HPDE6-E6E7 (cell line): Measurements from ENCODE around the gene SGK1.
"Not testable (repeated sequence)": the region's sequence is repeated elsewhere in the genome, so short reads cannot be mapped to it uniquely, and the experiment has no call there.

Experiments
- DNase-seq: peaks from one replicate; pipeline ENCODE4 v3.0.0; 2011; ENCODE audit warnings: missing footprints; ENCODE audit errors: extremely low spot score

SGK1 gene

GRCh38 chr6:134304381-134304780, 13.5 kb downstream of the SGK1 start:
- DNase-seq, result not testable (repeated sequence)

GRCh38 chr6:134303891-134304290, 14.0 kb downstream of the SGK1 start:
- no peak for DNase-seq

- no peak for DNase-seq
Measured at GRCh38 chr6:134299236-134299635, 18.7 kb downstream of the SGK1 start.

- DNase-seq, result no peak
Measured at GRCh38 chr6:134296762-134297161, 21.1 kb downstream of the SGK1 start.

GRCh38 chr6:134295953-134296553, 21.9 kb downstream of the SGK1 start:
- DNase-seq, result peak; percentile 56

GRCh38 chr6:134293659-134294161, 24.2 kb downstream of the SGK1 start:
- no peak for DNase-seq

GRCh38 chr6:134291156-134291555, 26.8 kb downstream of the SGK1 start:
- no peak for DNase-seq

GRCh38 chr6:134289204-134289575, 28.7 kb downstream of the SGK1 start:
- DNase-seq, result no peak

GRCh38 chr6:134288538-134289203, 29.2 kb downstream of the SGK1 start:
- peak; percentile 47 for DNase-seq

GRCh38 chr6:134287859-134288537, 29.9 kb downstream of the SGK1 start:
- DNase-seq, result no peak

- DNase-seq, result no peak
Measured at GRCh38 chr6:134282816-134283215, 35.1 kb downstream of the SGK1 start.

- no peak for DNase-seq
Measured at GRCh38 chr6:134281388-134281787, 36.5 kb downstream of the SGK1 start.

- DNase-seq, result no peak
Measured at GRCh38 chr6:134278000-134278399, 39.9 kb downstream of the SGK1 start.

GRCh38 chr6:134276891-134277377, 41.0 kb downstream of the SGK1 start:
- DNase-seq, result not testable (repeated sequence)

GRCh38 chr6:134272374-134272773, 45.5 kb downstream of the SGK1 start:
- DNase-seq, result no peak

- no peak for DNase-seq
Measured at GRCh38 chr6:134267917-134268361, 50.0 kb downstream of the SGK1 start.

- no peak for DNase-seq
Measured at GRCh38 chr6:134266776-134267175, 51.1 kb downstream of the SGK1 start.

GRCh38 chr6:134261766-134262165, 56.1 kb downstream of the SGK1 start:
- no peak for DNase-seq

GRCh38 chr6:134258849-134259306, 59.0 kb downstream of the SGK1 start:
- no peak for DNase-seq

GRCh38 chr6:134257516-134257915, 60.4 kb downstream of the SGK1 start:
- no peak for DNase-seq

- no peak for DNase-seq
Measured at GRCh38 chr6:134256862-134257261, 61.0 kb downstream of the SGK1 start.

GRCh38 chr6:134255280-134255679, 62.6 kb downstream of the SGK1 start:
- not testable (repeated sequence) for DNase-seq

GRCh38 chr6:134254118-134254517, 63.8 kb downstream of the SGK1 start:
- no peak for DNase-seq
